ENCODE measurements around the gene HDAC11. TPM values are rescaled to one million over a fixed set of nuclear protein-coding genes. Genes with fewer than 3 reads are reported as not detected.

The HDAC11 gene
- total RNA-seq, 1 donor: 12.1 TPM

DNA sequence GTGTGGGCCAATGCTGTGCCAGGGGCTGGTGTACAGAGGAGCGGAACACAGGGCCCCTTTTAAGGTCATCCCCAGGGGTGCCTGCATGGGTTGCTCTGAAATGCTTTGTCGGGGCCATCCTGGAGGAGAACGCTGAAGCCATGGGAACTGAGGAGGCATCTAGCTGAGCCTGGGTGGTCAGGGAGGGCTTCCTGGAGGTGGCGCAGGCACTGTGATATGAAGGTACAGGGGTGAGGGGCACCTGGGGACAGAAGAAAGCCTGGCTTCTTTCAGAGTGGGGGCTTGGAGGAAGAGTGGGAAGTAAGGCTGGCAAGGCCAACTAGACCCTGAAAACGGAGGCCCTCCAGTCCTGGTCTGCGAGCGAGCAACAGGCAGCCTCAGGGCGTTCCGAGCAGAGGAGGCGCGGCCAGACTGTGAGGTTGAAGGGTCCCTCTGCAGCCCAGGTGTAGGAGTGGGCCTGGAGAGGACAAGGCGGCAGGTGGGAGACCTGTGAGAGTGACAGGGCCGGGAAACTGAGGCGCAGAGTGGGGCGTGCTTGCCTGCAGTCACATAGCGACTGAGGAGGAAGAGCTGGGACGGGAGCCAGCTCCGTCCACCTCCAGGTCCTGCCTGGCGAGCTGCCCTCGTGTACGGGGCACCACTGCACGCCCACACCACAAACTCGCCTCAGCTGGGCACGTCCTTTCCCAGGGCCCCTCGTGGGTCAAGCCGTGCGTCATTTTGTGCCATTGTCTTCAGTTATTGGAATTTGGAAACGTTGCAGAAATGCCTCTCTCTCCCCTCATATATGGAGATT is 72.9 kb downstream of the HDAC11 start:
- DNase-seq (ENCODE audit: low read depth in 2 of 3, low spot score in 2 of 3): no peak

DNA sequence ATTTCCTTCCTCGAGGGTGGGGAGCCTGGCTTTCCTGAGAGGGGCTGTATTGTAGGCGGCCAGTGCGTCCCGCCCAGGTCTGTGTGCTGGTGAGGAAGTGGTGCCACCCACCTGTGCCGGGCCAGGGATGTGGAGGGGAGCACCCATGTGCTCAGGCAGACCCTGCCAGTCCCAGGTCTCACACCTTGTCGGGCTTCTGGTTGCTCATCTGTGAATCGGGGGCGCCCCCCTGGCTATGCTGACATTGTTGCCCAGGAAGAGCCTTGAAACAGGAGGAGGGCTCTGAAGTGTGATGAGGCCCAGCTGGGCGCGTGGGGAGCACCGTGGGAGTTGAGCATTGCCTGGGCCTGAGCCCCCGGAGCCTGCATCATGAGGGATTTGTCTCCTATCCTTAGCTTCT is 73.6 kb downstream of the HDAC11 start:
- DNase-seq (ENCODE audit: low read depth in 2 of 3, low spot score in 2 of 3): no peak

DNA sequence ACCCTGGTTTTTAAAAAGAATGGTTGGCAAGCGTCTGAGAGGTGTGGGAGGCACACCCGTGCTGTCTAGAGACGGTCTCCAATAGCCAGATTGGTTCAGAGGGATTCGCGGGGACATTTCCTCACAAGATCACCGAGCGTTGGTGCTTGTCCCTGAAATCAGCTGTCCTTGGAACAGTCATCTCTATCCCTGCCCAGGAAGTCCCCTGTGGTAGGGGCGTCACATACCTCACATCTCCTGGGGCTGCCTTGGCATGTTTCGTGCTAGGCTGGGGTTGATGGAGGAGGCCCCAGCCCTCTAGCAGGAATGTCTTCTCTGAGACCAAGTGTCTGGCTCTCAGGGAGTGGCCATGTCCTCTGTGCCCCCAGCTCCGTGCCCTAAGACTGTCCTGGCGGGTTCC is 75.6 kb downstream of the HDAC11 start:
- DNase-seq (ENCODE audit: low read depth in 2 of 3, low spot score in 2 of 3): no peak

Small RNAs within 50 kb of the gene (small RNA-seq; reads per million reads assigned to genes)
- gene AC027124.2: not detected

Other genes starting within 250 kb of the HDAC11 start
- gene NUP210, start 60.0 kb upstream of the HDAC11 start, total RNA-seq: 140 TPM
- gene FBLN2, start 68.8 kb downstream of the HDAC11 start, total RNA-seq: 8.3 TPM

All from hematopoietic multipotent progenitor cell (in vitro differentiated cells).